ENCODE data around the gene HCFC1R1. TPM values are rescaled to one million over a fixed set of nuclear protein-coding genes. Genes with fewer than 3 reads are reported as not detected.

Gene HCFC1R1
- total RNA-seq, 1 experiment from 2014 or later = 60.0 TPM

GRCh38 chr16:3056336-3057180 lies 32.8 kb upstream of the HCFC1R1 start:
- BruUV-seq (replicated peaks) = no TSS peak
- H3K4me3 ChIP-seq (replicated peaks in 1 of 2; ENCODE audit: low read depth in 1 of 2, low read length in 2 of 2) = no peak overlapping the region
- H4K20me1 ChIP-seq (ENCODE audit: insufficient read depth) = no peaks in the 10 kb centered on the region
- H3K9me2 ChIP-seq (ENCODE audit: insufficient read depth) = no peaks in the 10 kb centered on the region
- H3K4me2 ChIP-seq (ENCODE audit: low read length) = no peak overlapping the region
- H3K9me3 ChIP-seq (ENCODE audit: control insufficient read depth in 1 of 2, insufficient read depth in 1 of 2, low read depth in 1 of 2, low read length in 2 of 2) = no peaks in the 10 kb centered on the region
- CTCF ChIA-PET = interaction anchor here (0.6 kb wide), 1 partner anchor 9 kb away, joined by 4 read pairs; no protein-coding TSS in a partner anchor
- no peak for TF ChIP-seq ZBTB33 (IDR thresholded peaks at IDR 0.05; ENCODE audit: extremely low read depth, insufficient replicate concordance, low read length)
- TF ChIP-seq SIN3A (IDR thresholded peaks at IDR 0.05; ENCODE audit: low read depth) = no peak
- TF ChIP-seq EZH2phosphoT487 (IDR thresholded peaks at IDR 0.05; ENCODE audit: borderline replicate concordance) = no peak
- TF ChIP-seq SP1 (IDR thresholded peaks at IDR 0.05; ENCODE audit: low read depth) = no peak
- TF ChIP-seq TCF7L2 (IDR thresholded peaks at IDR 0.05; ENCODE audit: borderline replicate concordance, extremely low read depth, insufficient read depth, insufficient read length) = no peak
- no peak for TF ChIP-seq YY1 (IDR thresholded peaks at IDR 0.05; ENCODE audit: extremely low read depth, insufficient replicate concordance, low read depth, low read length)
- TF ChIP-seq CBX3 (IDR thresholded peaks at IDR 0.05; ENCODE audit: low read depth) = no peak
- TF ChIP-seq POLR2A (IDR thresholded peaks at IDR 0.05; ENCODE audit: borderline replicate concordance, extremely low read depth, insufficient read depth, insufficient read length) = no peak
- TF ChIP-seq, protein P1, sequence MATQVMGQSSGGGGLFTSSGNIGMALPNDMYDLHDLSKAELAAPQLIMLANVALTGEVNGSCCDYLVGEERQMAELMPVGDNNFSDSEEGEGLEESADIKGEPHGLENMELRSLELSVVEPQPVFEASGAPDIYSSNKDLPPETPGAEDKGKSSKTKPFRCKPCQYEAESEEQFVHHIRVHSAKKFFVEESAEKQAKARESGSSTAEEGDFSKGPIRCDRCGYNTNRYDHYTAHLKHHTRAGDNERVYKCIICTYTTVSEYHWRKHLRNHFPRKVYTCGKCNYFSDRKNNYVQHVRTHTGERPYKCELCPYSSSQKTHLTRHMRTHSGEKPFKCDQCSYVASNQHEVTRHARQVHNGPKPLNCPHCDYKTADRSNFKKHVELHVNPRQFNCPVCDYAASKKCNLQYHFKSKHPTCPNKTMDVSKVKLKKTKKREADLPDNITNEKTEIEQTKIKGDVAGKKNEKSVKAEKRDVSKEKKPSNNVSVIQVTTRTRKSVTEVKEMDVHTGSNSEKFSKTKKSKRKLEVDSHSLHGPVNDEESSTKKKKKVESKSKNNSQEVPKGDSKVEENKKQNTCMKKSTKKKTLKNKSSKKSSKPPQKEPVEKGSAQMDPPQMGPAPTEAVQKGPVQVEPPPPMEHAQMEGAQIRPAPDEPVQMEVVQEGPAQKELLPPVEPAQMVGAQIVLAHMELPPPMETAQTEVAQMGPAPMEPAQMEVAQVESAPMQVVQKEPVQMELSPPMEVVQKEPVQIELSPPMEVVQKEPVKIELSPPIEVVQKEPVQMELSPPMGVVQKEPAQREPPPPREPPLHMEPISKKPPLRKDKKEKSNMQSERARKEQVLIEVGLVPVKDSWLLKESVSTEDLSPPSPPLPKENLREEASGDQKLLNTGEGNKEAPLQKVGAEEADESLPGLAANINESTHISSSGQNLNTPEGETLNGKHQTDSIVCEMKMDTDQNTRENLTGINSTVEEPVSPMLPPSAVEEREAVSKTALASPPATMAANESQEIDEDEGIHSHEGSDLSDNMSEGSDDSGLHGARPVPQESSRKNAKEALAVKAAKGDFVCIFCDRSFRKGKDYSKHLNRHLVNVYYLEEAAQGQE (IDR thresholded peaks at IDR 0.05; ENCODE audit: low read depth) = no peak
- TF ChIP-seq ZNF274 (IDR thresholded peaks at IDR 0.05; ENCODE audit: low read depth, low read length) = no peak
- TF ChIP-seq SRF (IDR thresholded peaks at IDR 0.05; ENCODE audit: low read depth) = no peak
- TF ChIP-seq, protein P2, sequence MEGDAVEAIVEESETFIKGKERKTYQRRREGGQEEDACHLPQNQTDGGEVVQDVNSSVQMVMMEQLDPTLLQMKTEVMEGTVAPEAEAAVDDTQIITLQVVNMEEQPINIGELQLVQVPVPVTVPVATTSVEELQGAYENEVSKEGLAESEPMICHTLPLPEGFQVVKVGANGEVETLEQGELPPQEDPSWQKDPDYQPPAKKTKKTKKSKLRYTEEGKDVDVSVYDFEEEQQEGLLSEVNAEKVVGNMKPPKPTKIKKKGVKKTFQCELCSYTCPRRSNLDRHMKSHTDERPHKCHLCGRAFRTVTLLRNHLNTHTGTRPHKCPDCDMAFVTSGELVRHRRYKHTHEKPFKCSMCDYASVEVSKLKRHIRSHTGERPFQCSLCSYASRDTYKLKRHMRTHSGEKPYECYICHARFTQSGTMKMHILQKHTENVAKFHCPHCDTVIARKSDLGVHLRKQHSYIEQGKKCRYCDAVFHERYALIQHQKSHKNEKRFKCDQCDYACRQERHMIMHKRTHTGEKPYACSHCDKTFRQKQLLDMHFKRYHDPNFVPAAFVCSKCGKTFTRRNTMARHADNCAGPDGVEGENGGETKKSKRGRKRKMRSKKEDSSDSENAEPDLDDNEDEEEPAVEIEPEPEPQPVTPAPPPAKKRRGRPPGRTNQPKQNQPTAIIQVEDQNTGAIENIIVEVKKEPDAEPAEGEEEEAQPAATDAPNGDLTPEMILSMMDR (IDR thresholded peaks at IDR 0.05 in 2 of 3, conservative IDR thresholded peaks at IDR 0.05 in 1 of 3; ENCODE audit: borderline replicate concordance in 1 of 3, insufficient read depth in 1 of 3, low read depth in 2 of 3, low read length in 2 of 3) = no peak
- no peak for TF ChIP-seq POLR2AphosphoS5 (IDR thresholded peaks at IDR 0.05; ENCODE audit: low read depth, low read length)
- TF ChIP-seq, protein P3, sequence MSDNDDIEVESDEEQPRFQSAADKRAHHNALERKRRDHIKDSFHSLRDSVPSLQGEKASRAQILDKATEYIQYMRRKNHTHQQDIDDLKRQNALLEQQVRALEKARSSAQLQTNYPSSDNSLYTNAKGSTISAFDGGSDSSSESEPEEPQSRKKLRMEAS (IDR thresholded peaks at IDR 0.05) = no peak
- TF ChIP-seq CEBPB (IDR thresholded peaks at IDR 0.05; ENCODE audit: low read depth) = no peak
- H3K9ac ChIP-seq (ENCODE audit: low read length) = no peak overlapping the region
- H2AFZ ChIP-seq (ENCODE audit: low read depth, low read length, poor library complexity, severe bottlenecking) = no peak overlapping the region
- H3K79me2 ChIP-seq (ENCODE audit: insufficient read depth, low read length) = no peaks in the 10 kb centered on the region
- RAD21 ChIA-PET (ENCODE audit: low non-redundant PET in 1 of 2, low total read pairs in 2 of 2, uncharacterized antibody in 2 of 2, unreplicated experiment in 2 of 2) = no interaction called here
- intact Hi-C loops (cut with micrococcal nuclease) = loop anchor here (10.0 kb wide), 1 partner anchor 118 kb away; no protein-coding TSS in a partner anchor
- no peak for ATAC-seq
- H3K27me3 ChIP-seq (ENCODE audit: insufficient read depth, low read length) = no peaks in the 10 kb centered on the region
- H3K27ac ChIP-seq (ENCODE audit: low read depth, low read length) = no peak overlapping the region
- H3K4me1 ChIP-seq (ENCODE audit: control insufficient read depth in 1 of 2, insufficient read depth in 2 of 2, low read length in 2 of 2) = peaks cover 0 to 23% of the 10 kb centered on the region in 2 experiments; a peak in 3 of 4 replicates
- no peak for DNase-seq (ENCODE audit: low read depth, low spot score)
- no peaks in the 10 kb centered on the region for H3K36me3 ChIP-seq (ENCODE audit: control insufficient read depth in 1 of 2, insufficient read depth in 2 of 2, low read length in 2 of 2)
- POLR2A ChIA-PET = no interaction called here

All from HCT116 (cell line).